ENCODE measurements around the gene PTPRD.

PTPRD gene

GRCh38 chr9:9016597-9016996 lies 1596.2 kb downstream of the PTPRD start:
- H3K79me2 ChIP-seq (ENCODE audit: insufficient read depth, low read depth) = no peaks in the 10 kb centered on the region
- no peak for TF ChIP-seq CTCF (conservative IDR thresholded peaks at IDR 0.05; ENCODE audit: low read depth, low read length)

GRCh38 chr9:9004810-9005209 lies 1608.0 kb downstream of the PTPRD start:
- Histone ChIP-seq H3K79me2 (ENCODE audit: insufficient read depth, low read depth) (no peaks in the 10 kb centered on the region), H2AFZ (ENCODE audit: low read depth) (no peak overlapping the region)
- TF ChIP-seq CTCF (conservative IDR thresholded peaks at IDR 0.05; ENCODE audit: low read depth, low read length) = no peak

More at GRCh38 chr9:9016597-9016996, 1596.2 kb downstream of the PTPRD start:
- H3K4me1 ChIP-seq (ENCODE audit: low read depth, poor library complexity, severe bottlenecking) = no peaks in the 10 kb centered on the region
- no peaks in the 10 kb centered on the region for H4K20me1 ChIP-seq (ENCODE audit: insufficient read depth)
- no peak overlapping the region for H3K4me2 ChIP-seq
- H3K27ac ChIP-seq = no peak overlapping the region
- H3K4me3 ChIP-seq (IDR thresholded peaks at IDR 0.05; ENCODE audit: insufficient read depth, low read depth, low read length) = no peak overlapping the region
- no peak overlapping the region for H3K9ac ChIP-seq
- no peaks in the 10 kb centered on the region for H3K36me3 ChIP-seq (ENCODE audit: insufficient read depth)
- no peaks in the 10 kb centered on the region for H3K27me3 ChIP-seq (ENCODE audit: insufficient read depth, low read depth)
- no peak overlapping the region for H2AFZ ChIP-seq (ENCODE audit: low read depth)

GRCh38 chr9:9002826-9003583 lies 1609.8 kb downstream of the PTPRD start:
- Histone ChIP-seq H3K27me3 (ENCODE audit: insufficient read depth, low read depth) (no peaks in the 10 kb centered on the region), H3K27ac (no peak overlapping the region), H4K20me1 (ENCODE audit: insufficient read depth) (no peaks in the 10 kb centered on the region), H3K4me3 (IDR thresholded peaks at IDR 0.05; ENCODE audit: insufficient read depth, low read depth, low read length) (no peak overlapping the region), H3K36me3 (ENCODE audit: insufficient read depth) (no peaks in the 10 kb centered on the region), H2AFZ (ENCODE audit: low read depth) (no peak overlapping the region), H3K79me2 (ENCODE audit: insufficient read depth, low read depth) (no peaks in the 10 kb centered on the region), H3K4me1 (ENCODE audit: low read depth, poor library complexity, severe bottlenecking) (no peaks in the 10 kb centered on the region), H3K9ac (no peak overlapping the region), H3K4me2 (no peak overlapping the region)
- TF ChIP-seq CTCF (conservative IDR thresholded peaks at IDR 0.05; ENCODE audit: low read depth, low read length) = no peak

More at GRCh38 chr9:9004810-9005209, 1608.0 kb downstream of the PTPRD start:
- Histone ChIP-seq H3K27ac (no peak overlapping the region), H4K20me1 (ENCODE audit: insufficient read depth) (no peaks in the 10 kb centered on the region), H3K4me1 (ENCODE audit: low read depth, poor library complexity, severe bottlenecking) (no peaks in the 10 kb centered on the region), H3K4me3 (IDR thresholded peaks at IDR 0.05; ENCODE audit: insufficient read depth, low read depth, low read length) (no peak overlapping the region), H3K4me2 (no peak overlapping the region), H3K9ac (no peak overlapping the region), H3K36me3 (ENCODE audit: insufficient read depth) (no peaks in the 10 kb centered on the region), H3K27me3 (ENCODE audit: insufficient read depth, low read depth) (no peaks in the 10 kb centered on the region)

GRCh38 chr9:8980496-8981013 lies 1632.2 kb downstream of the PTPRD start:
- H4K20me1 ChIP-seq (ENCODE audit: insufficient read depth) = no peaks in the 10 kb centered on the region
- H3K4me1 ChIP-seq (ENCODE audit: low read depth, poor library complexity, severe bottlenecking) = no peaks in the 10 kb centered on the region
- H3K4me2 ChIP-seq = no peak overlapping the region
- TF ChIP-seq CTCF (conservative IDR thresholded peaks at IDR 0.05; ENCODE audit: low read depth, low read length) = no peak
- no peaks in the 10 kb centered on the region for H3K36me3 ChIP-seq (ENCODE audit: insufficient read depth)
- H3K27ac ChIP-seq = no peak overlapping the region
- H3K4me3 ChIP-seq (IDR thresholded peaks at IDR 0.05; ENCODE audit: insufficient read depth, low read depth, low read length) = no peak overlapping the region
- H3K9ac ChIP-seq = no peak overlapping the region
- no peaks in the 10 kb centered on the region for H3K79me2 ChIP-seq (ENCODE audit: insufficient read depth, low read depth)
- no peaks in the 10 kb centered on the region for H3K27me3 ChIP-seq (ENCODE audit: insufficient read depth, low read depth)
- no peak overlapping the region for H2AFZ ChIP-seq (ENCODE audit: low read depth)

All from KMS-11 (cell line).